Fibroblast of skin of left biceps (primary cell): ENCODE measurements around the gene KRT85.
"Not testable (repeated sequence)": the region's sequence is repeated elsewhere in the genome, so short reads cannot be mapped to it uniquely, and the experiment has no call there.

Source experiments
- DNase-seq, 2 experiments: peaks; one replicate each; pipeline ENCODE4 v3.0.0-alpha.2; 2013; ENCODE audit warnings: low read depth in 2 of 2

Gene KRT85

GRCh38 chr12:52349196-52349595, 18.1 kb downstream of the KRT85 start:
- DNase-seq, result no peak

- no peak for DNase-seq
Observed at GRCh38 chr12:52347551-52348510, 19.4 kb downstream of the KRT85 start.

- no peak for DNase-seq
Observed at GRCh38 chr12:52347016-52347415, 20.3 kb downstream of the KRT85 start.

GRCh38 chr12:52346593-52346992, 20.7 kb downstream of the KRT85 start:
- DNase-seq, result no peak

- not testable (repeated sequence) for DNase-seq
Observed at GRCh38 chr12:52345041-52345440, 22.2 kb downstream of the KRT85 start.

- no peak for DNase-seq
Observed at GRCh38 chr12:52344111-52344510, 23.2 kb downstream of the KRT85 start.

- DNase-seq, result no peak
Observed at GRCh38 chr12:52343550-52343949, 23.7 kb downstream of the KRT85 start.

- DNase-seq, result no peak
Observed at GRCh38 chr12:52342781-52343490, 24.3 kb downstream of the KRT85 start.

- no peak for DNase-seq
Observed at GRCh38 chr12:52341066-52341580, 26.2 kb downstream of the KRT85 start.

- DNase-seq, result no peak
Observed at GRCh38 chr12:52338241-52338960, 28.9 kb downstream of the KRT85 start.

- no peak for DNase-seq
Observed at GRCh38 chr12:52337054-52337453, 30.2 kb downstream of the KRT85 start.

- no peak for DNase-seq
Observed at GRCh38 chr12:52336641-52337040, 30.6 kb downstream of the KRT85 start.

GRCh38 chr12:52335598-52336262, 31.6 kb downstream of the KRT85 start:
- no peak for DNase-seq

- DNase-seq, result no peak
Observed at GRCh38 chr12:52334185-52334584, 33.1 kb downstream of the KRT85 start.

GRCh38 chr12:52333321-52333720, 34.0 kb downstream of the KRT85 start:
- no peak for DNase-seq

GRCh38 chr12:52332381-52332780, 34.9 kb downstream of the KRT85 start:
- DNase-seq, result no peak

- DNase-seq, result no peak
Observed at GRCh38 chr12:52331833-52332232, 35.4 kb downstream of the KRT85 start.

GRCh38 chr12:52331039-52331438, 36.2 kb downstream of the KRT85 start:
- DNase-seq, result no peak

GRCh38 chr12:52327830-52328500, 39.3 kb downstream of the KRT85 start:
- no peak for DNase-seq

GRCh38 chr12:52327052-52327829, 40.0 kb downstream of the KRT85 start:
- peak; percentile 52 to 53 for DNase-seq
